22Rv1 (cell line): Measurements from ENCODE around the gene TMSB4X.

ENCODE experiments used
- CTCF ChIP-seq: fragments of 450-650 bp; IDR thresholded peaks from 2 replicates; pipeline ENCODE4 v1.5.1; 2017; ENCODE audit warnings: mild to moderate bottlenecking
- ZFX ChIP-seq: fragments of 450-650 bp; IDR thresholded peaks from 2 replicates; pipeline ENCODE4 v1.6.1; 2017; ENCODE audit warnings: antibody characterized with exemption, borderline replicate concordance

- TF ChIP-seq CTCF (no peak), ZFX (no peak)
Measured at GRCh38 chrX:12986886-12987285, 12.0 kb downstream of the TMSB4X start.
